PFSK-1 (cell line): ENCODE measurements around the gene STAP2.

ENCODE experiments used
- FOXP2 ChIP-seq: optimal IDR thresholded peaks from 2 replicates; pipeline ENCODE3; 2011; ENCODE audit warnings: borderline replicate concordance, control low read depth, inconsistent platforms; ENCODE audit not compliant: insufficient read depth; ENCODE audit errors: extremely low read length, extremely low read depth
- POLR2AphosphoS5 ChIP-seq: IDR thresholded peaks from 2 replicates; pipeline ENCODE4 v1.6.1; 2012; ENCODE audit warnings: low read depth, mild to moderate bottlenecking, control low read depth, low read length, moderate library complexity
- SIN3A ChIP-seq: IDR thresholded peaks from 2 replicates; pipeline ENCODE4 v1.6.1; 2012; ENCODE audit warnings: mild to moderate bottlenecking, low read length, moderate library complexity, borderline replicate concordance; ENCODE audit not compliant: insufficient read depth
- TAF1 ChIP-seq: IDR thresholded peaks from 2 replicates; pipeline ENCODE4 v1.6.1; 2012; ENCODE audit warnings: low read length, control low read depth, borderline replicate concordance; ENCODE audit not compliant: insufficient read depth
- TF ChIP-seq, protein P1 (sequence below), 2 experiments: IDR thresholded peaks; 2 replicates each; pipeline versions ENCODE4 v1.6.1 to v1.8.0; 2011 to 2012; ENCODE audit warnings: low read depth in 2 of 2, low read length in 2 of 2, control low read depth in 1 of 2, inconsistent platforms in 1 of 2, mild to moderate bottlenecking in 1 of 2, moderate library complexity in 1 of 2; ENCODE audit not compliant: insufficient read depth in 1 of 2

The STAP2 gene

DNA sequence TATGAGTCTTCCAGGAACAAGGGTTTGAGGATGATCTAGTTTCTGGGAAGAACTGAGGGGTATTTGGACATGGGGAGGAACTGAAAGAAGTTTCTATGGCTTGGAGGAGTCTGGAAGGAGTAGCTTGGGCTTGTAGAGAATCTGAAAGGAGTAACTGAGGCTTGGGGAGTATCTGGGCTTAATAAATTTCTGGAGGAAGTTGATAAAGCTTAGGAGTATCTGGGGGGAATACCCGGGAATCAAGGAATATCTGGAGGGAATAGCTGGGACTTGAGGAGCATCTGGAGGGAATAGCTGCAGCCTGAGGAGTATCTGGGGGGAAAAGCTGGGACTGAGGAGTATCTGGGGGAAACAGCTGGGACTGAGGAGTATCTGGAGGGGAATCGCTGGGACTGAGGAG lies 18.2 kb downstream of the STAP2 start:
- no peak for TF ChIP-seq SIN3A
- no peak for TF ChIP-seq POLR2AphosphoS5

DNA sequence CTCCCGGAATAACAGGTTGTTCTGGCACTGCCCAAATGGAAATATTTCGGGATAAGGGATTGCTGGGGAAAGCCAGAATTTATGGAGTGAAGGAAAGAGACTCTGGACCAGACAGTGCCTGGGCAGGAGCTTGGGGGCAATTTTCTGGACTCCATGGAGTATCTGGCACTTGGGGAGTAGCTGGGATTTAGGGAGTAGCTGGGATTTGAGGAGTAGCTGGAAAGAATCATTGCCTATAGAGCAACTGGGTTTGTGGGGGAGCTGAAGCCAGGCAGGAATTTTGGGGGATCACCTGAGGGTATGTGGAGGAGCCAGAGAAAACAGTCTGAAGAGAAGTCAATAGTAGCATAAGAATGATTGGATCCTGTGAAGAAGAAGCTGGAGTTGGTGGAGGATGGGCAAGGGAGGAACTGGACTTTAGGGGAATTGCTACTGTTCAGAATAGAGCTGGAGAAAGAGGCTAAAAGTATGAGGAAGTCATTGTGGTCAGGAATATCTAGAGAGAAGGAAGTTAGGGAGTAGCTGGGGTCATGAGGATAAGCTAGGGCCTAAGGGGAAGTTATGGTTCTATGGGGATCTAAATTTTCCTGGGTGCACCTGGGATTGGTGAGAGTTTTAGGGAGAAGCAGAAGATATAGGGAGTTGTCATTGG lies 19.4 kb downstream of the STAP2 start:
- no peak for TF ChIP-seq FOXP2
- no peak for TF ChIP-seq SIN3A
- TF ChIP-seq TAF1, result no peak
- no peak for TF ChIP-seq POLR2AphosphoS5
- TF ChIP-seq, protein P1, sequence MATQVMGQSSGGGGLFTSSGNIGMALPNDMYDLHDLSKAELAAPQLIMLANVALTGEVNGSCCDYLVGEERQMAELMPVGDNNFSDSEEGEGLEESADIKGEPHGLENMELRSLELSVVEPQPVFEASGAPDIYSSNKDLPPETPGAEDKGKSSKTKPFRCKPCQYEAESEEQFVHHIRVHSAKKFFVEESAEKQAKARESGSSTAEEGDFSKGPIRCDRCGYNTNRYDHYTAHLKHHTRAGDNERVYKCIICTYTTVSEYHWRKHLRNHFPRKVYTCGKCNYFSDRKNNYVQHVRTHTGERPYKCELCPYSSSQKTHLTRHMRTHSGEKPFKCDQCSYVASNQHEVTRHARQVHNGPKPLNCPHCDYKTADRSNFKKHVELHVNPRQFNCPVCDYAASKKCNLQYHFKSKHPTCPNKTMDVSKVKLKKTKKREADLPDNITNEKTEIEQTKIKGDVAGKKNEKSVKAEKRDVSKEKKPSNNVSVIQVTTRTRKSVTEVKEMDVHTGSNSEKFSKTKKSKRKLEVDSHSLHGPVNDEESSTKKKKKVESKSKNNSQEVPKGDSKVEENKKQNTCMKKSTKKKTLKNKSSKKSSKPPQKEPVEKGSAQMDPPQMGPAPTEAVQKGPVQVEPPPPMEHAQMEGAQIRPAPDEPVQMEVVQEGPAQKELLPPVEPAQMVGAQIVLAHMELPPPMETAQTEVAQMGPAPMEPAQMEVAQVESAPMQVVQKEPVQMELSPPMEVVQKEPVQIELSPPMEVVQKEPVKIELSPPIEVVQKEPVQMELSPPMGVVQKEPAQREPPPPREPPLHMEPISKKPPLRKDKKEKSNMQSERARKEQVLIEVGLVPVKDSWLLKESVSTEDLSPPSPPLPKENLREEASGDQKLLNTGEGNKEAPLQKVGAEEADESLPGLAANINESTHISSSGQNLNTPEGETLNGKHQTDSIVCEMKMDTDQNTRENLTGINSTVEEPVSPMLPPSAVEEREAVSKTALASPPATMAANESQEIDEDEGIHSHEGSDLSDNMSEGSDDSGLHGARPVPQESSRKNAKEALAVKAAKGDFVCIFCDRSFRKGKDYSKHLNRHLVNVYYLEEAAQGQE (IDR thresholded peaks at IDR 0.05; ENCODE audit: insufficient read depth in 1 of 2, low read depth in 2 of 2, low read length in 2 of 2), result no peak

DNA sequence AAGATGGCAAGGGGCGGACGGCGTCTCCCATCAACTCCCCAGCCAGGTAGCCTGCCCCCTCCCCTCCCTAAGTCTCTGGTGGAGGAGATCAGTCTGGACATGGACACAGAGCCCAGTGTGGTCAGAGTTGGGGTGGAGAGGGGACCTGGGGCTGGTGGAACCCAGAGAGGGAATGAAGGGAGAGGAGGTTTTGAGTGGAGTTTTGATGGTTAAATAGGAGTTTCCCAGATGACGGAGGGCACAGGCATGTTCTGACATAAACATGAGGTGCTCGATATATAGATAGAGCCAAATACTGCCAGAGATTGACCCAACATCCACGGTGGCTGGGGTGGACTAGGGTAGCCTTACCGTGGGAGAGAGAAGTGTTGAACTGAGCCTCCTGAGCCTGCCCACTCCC lies 20.2 kb downstream of the STAP2 start:
- no peak for TF ChIP-seq POLR2AphosphoS5

DNA sequence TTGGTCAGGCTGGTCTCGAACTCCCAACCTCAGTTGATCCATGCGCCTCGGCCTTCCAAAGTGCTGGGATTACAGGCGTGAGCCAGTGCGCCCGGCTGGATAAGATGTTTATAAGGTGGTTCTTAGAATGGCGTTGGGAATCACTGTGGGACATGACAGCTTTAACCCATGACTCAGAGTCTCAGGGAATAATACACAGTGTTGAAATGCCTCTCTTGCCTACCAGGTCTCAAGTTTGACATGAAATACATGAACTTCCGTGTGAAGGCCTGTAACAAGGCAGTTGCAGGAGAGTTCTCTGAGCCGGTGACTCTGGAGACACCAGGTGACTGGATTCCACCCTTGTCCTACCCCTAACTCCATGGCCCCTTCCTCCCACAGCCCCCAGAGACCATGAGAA lies 21.7 kb downstream of the STAP2 start:
- TF ChIP-seq SIN3A, result no peak

DNA sequence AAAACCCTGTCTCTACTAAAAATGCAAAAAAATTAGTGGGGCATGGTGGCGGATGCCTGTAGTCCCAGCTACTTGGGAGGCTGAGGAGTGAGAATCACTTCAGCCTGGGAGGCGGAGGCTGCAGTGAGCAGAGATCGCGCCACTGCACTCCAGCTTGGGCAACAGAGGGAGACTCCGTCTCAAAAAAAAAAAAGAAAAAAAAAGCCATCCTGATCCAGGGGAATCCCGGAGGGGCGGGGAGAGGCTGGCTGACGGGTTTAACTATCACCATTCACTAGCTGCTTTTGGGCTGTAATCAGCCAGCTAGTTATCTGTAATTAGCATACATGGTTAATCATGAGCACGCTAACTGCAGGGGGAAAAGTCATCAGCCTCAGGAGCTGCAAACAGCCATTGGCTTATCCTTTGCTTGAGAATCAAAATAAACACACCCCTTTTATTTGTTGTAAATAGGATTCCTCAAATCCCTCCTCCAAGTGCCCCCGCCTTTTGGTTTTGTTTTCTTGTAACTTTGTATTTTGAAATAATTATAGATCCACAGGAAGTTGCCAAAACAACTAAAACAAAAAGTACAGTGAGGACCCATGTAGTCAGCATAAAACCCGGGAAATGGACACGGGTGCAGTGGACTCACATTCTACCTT lies 24.7 kb downstream of the STAP2 start:
- TF ChIP-seq TAF1, result no peak
- no peak for TF ChIP-seq POLR2AphosphoS5
- no peak for TF ChIP-seq SIN3A
- no peak for TF ChIP-seq FOXP2
- TF ChIP-seq, protein P1 (IDR thresholded peaks at IDR 0.05; ENCODE audit: insufficient read depth in 1 of 2, low read depth in 2 of 2, low read length in 2 of 2), result no peak

DNA sequence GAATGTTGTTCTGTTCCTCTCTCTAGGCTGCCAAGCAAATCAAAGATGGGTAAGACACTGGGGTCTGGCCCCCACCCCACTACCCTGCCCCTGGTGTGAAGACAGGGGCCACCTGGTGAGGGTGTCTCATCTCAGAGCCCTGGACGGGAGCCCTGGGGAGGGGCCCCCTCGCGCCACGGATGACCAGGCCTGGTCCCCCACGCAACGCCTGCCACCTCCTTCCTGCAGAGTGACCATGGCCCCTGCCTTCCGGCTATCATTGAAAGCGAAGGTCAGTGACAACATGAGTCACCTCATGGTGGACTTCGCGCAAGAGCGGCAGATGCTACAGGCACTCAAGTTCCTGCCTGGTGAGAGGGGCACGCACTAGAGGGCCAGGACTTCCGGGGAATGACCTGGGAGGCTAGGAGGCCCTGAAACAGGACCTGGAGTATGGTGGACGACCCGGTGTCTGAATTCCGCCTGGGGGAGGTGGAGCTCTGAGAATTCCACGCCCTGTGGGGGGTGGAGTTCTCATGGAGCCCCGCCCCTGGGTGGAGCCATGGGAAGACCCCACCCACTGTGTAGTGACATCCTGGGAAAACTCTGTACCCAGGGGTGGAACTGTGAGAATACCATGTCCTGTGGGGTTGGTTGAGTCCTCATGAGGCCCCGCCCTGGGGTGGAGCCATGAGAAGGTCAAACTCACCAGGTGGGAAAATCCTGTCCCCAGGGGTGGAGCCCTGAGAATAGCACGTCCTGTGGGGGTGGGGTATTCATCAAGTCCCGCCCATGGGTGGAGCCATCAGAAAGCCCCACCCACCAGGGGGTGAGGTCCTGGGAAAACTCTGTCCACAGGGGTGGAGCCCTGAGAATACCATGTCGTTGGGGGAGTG lies 28.1 kb downstream of the STAP2 start:
- TF ChIP-seq FOXP2 (no peak), SIN3A (no peak), POLR2AphosphoS5 (no peak), TAF1 (no peak)
- TF ChIP-seq, protein P1 (IDR thresholded peaks at IDR 0.05; ENCODE audit: insufficient read depth in 1 of 2, low read depth in 2 of 2, low read length in 2 of 2), result no peak
